Mesothelial cell of epicardium (in vitro differentiated cells): ENCODE measurements around the gene BCOR. TPM values are rescaled to one million over a fixed set of nuclear protein-coding genes. Genes with fewer than 3 reads are reported as not detected.

Experiments used
- DNase-seq, 2 experiments: peaks; one replicate each; pipeline ENCODE4 v3.0.0; 2021; ENCODE audit warnings: low spot score in 2 of 2; ENCODE audit not compliant: unreplicated experiment in 2 of 2
- H3K27ac Mint-ChIP-seq: 2 replicates; pipeline ENCODE4 v1.8.0; 2021; ENCODE audit warnings: mixed read lengths
- H3K27me3 Mint-ChIP-seq: 2 replicates; pipeline ENCODE4 v1.8.0; 2021; ENCODE audit warnings: low read depth, mixed read lengths
- H3K36me3 Mint-ChIP-seq: 2 replicates; pipeline ENCODE4 v1.8.0; 2021; ENCODE audit warnings: mixed read lengths
- H3K4me1 Mint-ChIP-seq: 2 replicates; pipeline ENCODE4 v1.8.0; 2021; ENCODE audit warnings: mixed read lengths
- H3K4me3 Mint-ChIP-seq: 2 replicates; pipeline ENCODE4 v1.8.0; 2021; ENCODE audit warnings: mild to moderate bottlenecking, moderate library complexity, mixed read lengths
- H3K9me3 Mint-ChIP-seq: 2 replicates; pipeline ENCODE4 v1.8.0; 2021; ENCODE audit warnings: mixed read lengths
- CTCF ChIP-seq: fragments of 200-600 bp; sonication (generic); IDR thresholded peaks from one replicate; pipeline ENCODE4 v1.5.0; 2021; ENCODE audit warnings: antibody characterized with exemption; ENCODE audit not compliant: unreplicated experiment
- total RNA-seq: library from RNA; stranded (reverse); gene quantifications from 3 replicates; pipeline ENCODE4 v1.2.1, GENCODE V29; 2021

BCOR gene
- total RNA-seq, 1 donor from 2014 or later = 52.3 TPM

GRCh38 chrX:40010550-40011321 lies 87.0 kb downstream of the BCOR start:
- DNase-seq = no peak
- Mint-ChIP-seq H3K9me3 (peaks cover 7% of the 10 kb centered on the region), H3K4me1 (peaks cover 40% of the 10 kb centered on the region), H3K4me3 (no peak overlapping the region), H3K36me3 (no peaks in the 10 kb centered on the region), H3K27ac (no peak overlapping the region), H3K27me3 (peaks cover 30% of the 10 kb centered on the region)
- TF ChIP-seq CTCF = no peak

- Mint-ChIP-seq H3K9me3 (peaks cover 7% of the 10 kb centered on the region), H3K27me3 (peaks cover 31% of the 10 kb centered on the region), H3K27ac (no peak overlapping the region), H3K36me3 (no peaks in the 10 kb centered on the region), H3K4me1 (peaks cover 43% of the 10 kb centered on the region), H3K4me3 (peak overlapping the region; percentile 45)
- TF ChIP-seq CTCF = no peak
- no peak for DNase-seq
Observed at GRCh38 chrX:40009890-40010289, 87.9 kb downstream of the BCOR start.

GRCh38 chrX:40009462-40009851 lies 88.3 kb downstream of the BCOR start:
- no peaks in the 10 kb centered on the region for H3K36me3 Mint-ChIP-seq
- H3K27ac Mint-ChIP-seq = no peak overlapping the region
- peaks cover 44% of the 10 kb centered on the region for H3K4me1 Mint-ChIP-seq
- peak overlapping the region; percentile 45 for H3K4me3 Mint-ChIP-seq
- peaks cover 7% of the 10 kb centered on the region for H3K9me3 Mint-ChIP-seq
- no peak for DNase-seq
- peaks cover 31% of the 10 kb centered on the region for H3K27me3 Mint-ChIP-seq
- TF ChIP-seq CTCF = no peak

GRCh38 chrX:40008791-40009461 lies 88.8 kb downstream of the BCOR start:
- H3K4me3 Mint-ChIP-seq = peak overlapping the region; percentile 60
- peaks cover 31% of the 10 kb centered on the region for H3K27me3 Mint-ChIP-seq
- DNase-seq = no peak
- H3K36me3 Mint-ChIP-seq = no peaks in the 10 kb centered on the region
- H3K9me3 Mint-ChIP-seq = peaks cover 7% of the 10 kb centered on the region
- no peak overlapping the region for H3K27ac Mint-ChIP-seq
- H3K4me1 Mint-ChIP-seq = peaks cover 50% of the 10 kb centered on the region
- TF ChIP-seq CTCF = no peak

- DNase-seq = no peak
- Mint-ChIP-seq H3K4me3 (peak overlapping the region; percentile 60), H3K4me1 (peaks cover 59% of the 10 kb centered on the region), H3K36me3 (no peaks in the 10 kb centered on the region), H3K27ac (peak overlapping the region; percentile 69), H3K9me3 (peaks cover 7% of the 10 kb centered on the region), H3K27me3 (peaks cover 31% of the 10 kb centered on the region)
- no peak for TF ChIP-seq CTCF
Observed at GRCh38 chrX:40007756-40008705, 89.7 kb downstream of the BCOR start.
